Nephron progenitor cell (in vitro differentiated cells): ENCODE results near the gene SSH2.

Experiments
- DNase-seq: peaks from one replicate; pipeline ENCODE4 v3.0.0; 2021
- H3K27ac Mint-ChIP-seq: 2 replicates; pipeline ENCODE4 v1.8.0; 2021; ENCODE audit warnings: mild to moderate bottlenecking, moderate library complexity, mixed read lengths
- H3K27me3 Mint-ChIP-seq: 2 replicates; pipeline ENCODE4 v1.8.0; 2021; ENCODE audit warnings: mild to moderate bottlenecking, low read depth, mixed read lengths; ENCODE audit not compliant: poor library complexity
- H3K36me3 Mint-ChIP-seq: 2 replicates; pipeline ENCODE4 v1.8.0; 2021; ENCODE audit warnings: low read depth, mixed read lengths
- H3K4me1 Mint-ChIP-seq: 2 replicates; pipeline ENCODE4 v1.8.0; 2021; ENCODE audit warnings: mixed read lengths
- H3K4me3 Mint-ChIP-seq: 2 replicates; pipeline ENCODE4 v1.8.0; 2021; ENCODE audit warnings: mild to moderate bottlenecking, moderate library complexity, mixed read lengths
- H3K9me3 Mint-ChIP-seq: 2 replicates; pipeline ENCODE4 v1.8.0; 2021; ENCODE audit warnings: mild to moderate bottlenecking, moderate library complexity, mixed read lengths
- TF ChIP-seq, protein P1 (sequence below): fragments of 200-600 bp; sonication (generic); IDR thresholded peaks from 2 replicates; pipeline ENCODE4 v1.5.0; 2021; ENCODE audit warnings: antibody characterized with exemption

SSH2 gene

DNA sequence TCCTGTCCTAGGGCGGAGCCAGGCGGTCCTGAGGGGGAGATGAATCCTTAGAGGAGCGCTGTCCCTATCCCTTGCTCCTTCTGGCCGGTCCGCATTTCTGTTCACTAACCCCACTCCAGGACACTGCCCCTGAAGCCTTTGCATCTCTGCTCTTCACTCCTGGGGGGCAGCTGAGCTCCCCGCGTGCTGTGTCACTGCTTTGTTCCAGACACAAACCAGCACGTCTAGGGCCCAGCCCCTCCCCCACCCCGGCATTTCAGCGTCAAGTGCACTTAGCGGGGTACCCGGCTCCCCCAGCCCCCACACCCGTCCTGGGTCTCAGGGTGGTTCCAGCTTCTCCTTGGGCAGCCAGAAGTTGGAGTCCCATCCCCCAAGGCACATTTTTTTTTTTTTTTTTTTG lies 316.2 kb downstream of the SSH2 start:
- no peak for DNase-seq
- TF ChIP-seq, protein P1, sequence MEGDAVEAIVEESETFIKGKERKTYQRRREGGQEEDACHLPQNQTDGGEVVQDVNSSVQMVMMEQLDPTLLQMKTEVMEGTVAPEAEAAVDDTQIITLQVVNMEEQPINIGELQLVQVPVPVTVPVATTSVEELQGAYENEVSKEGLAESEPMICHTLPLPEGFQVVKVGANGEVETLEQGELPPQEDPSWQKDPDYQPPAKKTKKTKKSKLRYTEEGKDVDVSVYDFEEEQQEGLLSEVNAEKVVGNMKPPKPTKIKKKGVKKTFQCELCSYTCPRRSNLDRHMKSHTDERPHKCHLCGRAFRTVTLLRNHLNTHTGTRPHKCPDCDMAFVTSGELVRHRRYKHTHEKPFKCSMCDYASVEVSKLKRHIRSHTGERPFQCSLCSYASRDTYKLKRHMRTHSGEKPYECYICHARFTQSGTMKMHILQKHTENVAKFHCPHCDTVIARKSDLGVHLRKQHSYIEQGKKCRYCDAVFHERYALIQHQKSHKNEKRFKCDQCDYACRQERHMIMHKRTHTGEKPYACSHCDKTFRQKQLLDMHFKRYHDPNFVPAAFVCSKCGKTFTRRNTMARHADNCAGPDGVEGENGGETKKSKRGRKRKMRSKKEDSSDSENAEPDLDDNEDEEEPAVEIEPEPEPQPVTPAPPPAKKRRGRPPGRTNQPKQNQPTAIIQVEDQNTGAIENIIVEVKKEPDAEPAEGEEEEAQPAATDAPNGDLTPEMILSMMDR: no peak
- Mint-ChIP-seq H3K27me3 (peaks cover 54% of the 10 kb centered on the region), H3K36me3 (no peaks in the 10 kb centered on the region), H3K27ac (no peak overlapping the region), H3K4me3 (peak overlapping the region; percentile 52), H3K9me3 (no peaks in the 10 kb centered on the region), H3K4me1 (peaks cover 40% of the 10 kb centered on the region)

DNA sequence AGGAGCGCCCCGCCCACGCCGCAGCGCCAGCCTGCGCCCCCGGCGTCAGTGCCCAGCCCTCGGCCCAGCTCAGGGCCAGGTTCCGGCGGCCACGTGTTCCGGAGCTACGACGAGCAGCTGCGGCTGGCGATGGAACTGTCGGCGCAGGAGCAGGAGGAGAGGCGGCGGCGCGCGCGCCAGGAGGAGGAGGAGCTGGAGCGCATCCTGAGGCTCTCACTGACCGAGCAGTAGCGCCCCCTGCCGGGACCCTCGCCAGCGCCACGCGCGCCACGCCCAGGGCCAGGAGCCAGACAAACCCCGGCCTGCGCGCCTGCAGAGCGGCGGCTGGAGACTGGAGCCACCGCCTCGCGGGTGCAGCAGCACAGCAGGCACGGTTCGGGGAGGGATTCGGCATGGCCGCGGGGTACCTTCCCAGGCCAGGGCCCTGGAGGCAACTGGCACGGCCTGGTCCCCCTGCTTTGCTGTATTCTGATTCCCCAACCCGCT lies 316.6 kb downstream of the SSH2 start:
- TF ChIP-seq, protein P1: peak; percentile 89
- H3K4me3 Mint-ChIP-seq: peak overlapping the region; percentile 52
- peak; percentile 99 for DNase-seq
- peaks cover 49% of the 10 kb centered on the region for H3K27me3 Mint-ChIP-seq
- no peak overlapping the region for H3K27ac Mint-ChIP-seq
- no peaks in the 10 kb centered on the region for H3K36me3 Mint-ChIP-seq
- H3K9me3 Mint-ChIP-seq: no peaks in the 10 kb centered on the region
- peaks cover 35% of the 10 kb centered on the region for H3K4me1 Mint-ChIP-seq

DNA sequence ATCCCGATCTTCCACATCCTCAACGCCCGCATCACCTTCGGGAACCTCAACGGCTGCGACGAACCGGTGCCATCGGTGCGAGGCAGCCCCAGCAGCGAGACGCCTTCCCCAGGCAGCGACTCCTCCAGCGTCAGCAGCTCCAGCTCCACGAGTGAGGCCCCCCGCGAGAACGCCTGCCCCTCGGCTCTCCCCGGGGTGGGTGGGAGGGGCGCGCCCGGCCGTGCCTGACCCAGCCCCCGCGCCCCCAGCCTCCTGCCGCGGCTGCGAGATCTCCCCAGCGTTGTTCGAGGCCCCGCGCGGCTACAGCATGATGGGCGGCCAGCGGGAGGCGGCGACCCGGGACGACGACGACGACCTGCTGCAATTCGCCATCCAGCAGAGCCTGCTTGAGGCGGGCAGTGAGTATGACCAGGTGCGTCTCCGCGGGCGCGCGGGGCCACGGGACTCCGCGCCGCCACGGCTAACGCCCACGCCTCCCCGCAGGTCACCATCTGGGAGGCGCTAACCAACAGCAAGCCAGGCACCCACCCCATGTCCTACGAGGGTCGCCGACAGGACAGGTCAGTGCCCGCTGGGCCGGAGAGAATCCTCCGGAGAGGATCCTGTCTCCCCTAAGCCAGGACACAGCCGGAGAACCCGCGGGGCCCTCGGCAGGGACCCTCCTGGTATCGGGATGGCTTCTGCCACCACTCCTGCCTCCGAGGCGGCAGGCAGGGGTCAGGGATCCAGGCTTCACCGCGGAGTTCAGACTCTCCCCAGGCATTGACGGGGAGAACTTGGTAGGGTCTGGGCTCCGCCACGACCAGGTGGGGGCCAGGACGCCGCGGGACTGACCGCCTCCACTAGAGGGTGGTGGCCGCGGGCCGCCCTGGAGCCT lies 317.4 kb downstream of the SSH2 start:
- Mint-ChIP-seq H3K27ac (no peak overlapping the region), H3K4me3 (no peak overlapping the region), H3K27me3 (peaks cover 42% of the 10 kb centered on the region), H3K9me3 (no peaks in the 10 kb centered on the region), H3K36me3 (no peaks in the 10 kb centered on the region), H3K4me1 (peaks cover 33% of the 10 kb centered on the region)
- no peak for DNase-seq
- TF ChIP-seq, protein P1: no peak

DNA sequence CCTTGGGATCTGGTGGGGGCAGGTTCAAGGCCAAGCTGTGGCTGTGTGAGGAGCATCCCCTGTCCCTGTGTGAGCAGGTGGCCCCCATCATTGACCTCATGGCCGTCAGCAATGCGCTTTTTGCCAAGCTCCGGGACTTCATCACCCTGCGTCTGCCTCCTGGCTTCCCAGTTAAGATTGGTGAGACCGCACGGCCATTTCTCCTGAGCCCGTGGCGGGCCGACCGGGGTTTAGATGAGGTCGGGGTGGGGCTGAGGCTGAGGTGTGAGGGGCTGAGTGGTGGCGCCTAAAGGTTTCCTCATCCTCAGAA lies 318.0 kb downstream of the SSH2 start:
- Mint-ChIP-seq H3K27ac (no peak overlapping the region), H3K36me3 (no peaks in the 10 kb centered on the region), H3K4me1 (peaks cover 35% of the 10 kb centered on the region), H3K9me3 (no peaks in the 10 kb centered on the region), H3K4me3 (no peak overlapping the region), H3K27me3 (peaks cover 36% of the 10 kb centered on the region)
- TF ChIP-seq, protein P1: no peak
- DNase-seq: no peak

DNA sequence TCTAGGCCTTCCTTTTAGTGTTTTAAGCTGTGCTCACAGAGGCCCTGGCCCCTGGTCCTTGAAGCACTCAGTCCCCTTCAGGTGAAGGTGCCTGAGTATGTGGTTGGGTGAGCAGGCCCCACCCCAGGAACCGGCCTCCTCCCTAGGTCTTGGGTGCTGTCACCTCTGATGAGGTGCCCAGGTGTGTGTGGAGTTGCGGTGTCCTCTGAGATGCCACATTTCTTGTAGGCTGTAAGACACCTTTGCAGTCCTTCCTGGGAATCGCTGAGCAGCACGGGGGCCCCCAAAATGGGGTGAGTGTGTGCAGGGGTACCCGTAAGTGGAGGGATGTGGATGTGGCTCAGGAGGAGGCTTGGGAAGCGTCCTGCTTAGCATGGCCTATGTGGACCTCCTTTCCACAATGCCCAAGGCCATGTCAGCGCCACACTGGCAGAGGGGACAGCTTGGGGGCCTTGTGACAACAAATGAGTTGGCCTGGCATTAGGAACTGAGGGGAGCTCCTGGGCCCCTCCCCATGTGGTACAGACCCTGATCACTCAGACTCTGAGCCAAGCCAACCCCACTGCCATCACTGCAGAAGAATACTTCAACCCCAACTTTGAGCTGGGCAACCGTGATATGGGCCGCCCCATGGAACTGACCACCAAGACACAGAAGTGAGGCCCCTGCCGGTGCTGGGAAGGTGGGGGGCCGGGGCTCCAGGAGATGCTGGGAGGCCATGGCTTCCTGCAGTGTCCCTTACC lies 318.5 kb downstream of the SSH2 start:
- H3K36me3 Mint-ChIP-seq: no peaks in the 10 kb centered on the region

More for the DNA sequence above, 318.5 kb downstream of the SSH2 start:
- Mint-ChIP-seq H3K27me3 (peaks cover 30% of the 10 kb centered on the region), H3K4me3 (no peak overlapping the region), H3K9me3 (no peaks in the 10 kb centered on the region), H3K4me1 (peaks cover 29% of the 10 kb centered on the region), H3K27ac (no peak overlapping the region)
- no peak for DNase-seq
- TF ChIP-seq, protein P1: no peak
